GM21390 (cell line): ENCODE results near the gene NINL.
"Not testable (repeated sequence)": the region's sequence is repeated elsewhere in the genome, so short reads cannot be mapped to it uniquely, and the experiment has no call there.

Experiments
- ATAC-seq: cut with Tn5 transposase; IDR thresholded peaks from one replicate; pipeline ENCODE4 v1.9.1; 2021; ENCODE audit not compliant: unreplicated experiment

Gene NINL

DNA sequence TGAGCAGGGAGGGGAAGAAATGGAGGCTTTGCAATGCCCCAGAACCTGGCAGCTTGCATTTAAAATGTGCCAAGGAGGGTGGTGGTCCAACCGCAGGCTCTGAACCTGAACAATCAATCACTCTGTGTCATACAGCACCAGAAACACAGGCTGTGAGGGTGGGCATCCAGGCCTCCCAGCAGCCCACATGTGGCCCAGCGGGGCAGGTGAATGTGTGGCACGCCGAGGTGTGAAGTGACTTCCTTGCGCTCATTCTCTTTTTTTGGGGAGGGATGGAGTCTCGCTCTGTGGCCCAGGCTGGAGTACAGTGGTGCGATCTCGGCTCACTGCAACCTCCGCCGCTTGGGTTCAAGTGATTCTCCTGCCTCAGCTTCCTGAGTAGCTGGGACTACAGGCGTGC lies 97.4 kb downstream of the NINL start:
- no peak for ATAC-seq

DNA sequence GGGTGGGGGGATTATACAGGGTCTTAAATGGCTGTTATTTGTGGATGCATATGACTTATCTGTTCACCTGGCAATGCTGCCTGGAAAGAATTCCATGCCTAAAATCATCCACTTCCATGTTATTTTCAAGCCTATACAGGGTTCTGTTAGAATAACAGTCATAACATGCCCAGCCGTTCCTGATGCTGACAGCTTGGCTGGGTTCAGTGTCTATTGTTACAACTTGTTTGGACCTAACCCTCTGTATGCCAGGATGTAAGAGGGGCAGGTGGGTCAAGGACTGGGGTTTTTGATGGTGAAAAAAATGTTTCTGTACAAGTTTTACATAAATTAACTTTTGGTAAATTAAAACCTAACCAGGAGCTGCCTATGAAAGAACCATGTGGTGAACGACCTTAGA lies 98.0 kb downstream of the NINL start:
- ATAC-seq = no peak

DNA sequence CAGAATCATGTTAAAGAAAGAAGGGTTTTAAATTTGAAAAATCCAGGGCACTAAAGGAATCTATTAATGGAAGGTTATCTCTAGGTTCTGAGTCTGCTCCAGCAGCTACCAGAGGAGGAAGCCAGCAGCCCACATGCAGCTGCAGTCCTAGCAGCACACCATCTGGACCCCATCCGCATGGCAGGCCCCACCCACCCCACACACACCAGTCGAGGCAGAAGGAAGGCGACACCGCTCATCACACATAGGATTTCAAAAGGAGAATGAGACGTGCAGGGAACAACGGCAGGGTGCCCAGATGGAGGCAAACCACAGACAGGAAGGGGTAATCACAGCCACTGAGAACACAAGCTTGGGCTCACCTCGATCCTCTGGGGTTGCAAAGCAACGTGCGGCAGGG lies 99.0 kb downstream of the NINL start:
- no peak for ATAC-seq

DNA sequence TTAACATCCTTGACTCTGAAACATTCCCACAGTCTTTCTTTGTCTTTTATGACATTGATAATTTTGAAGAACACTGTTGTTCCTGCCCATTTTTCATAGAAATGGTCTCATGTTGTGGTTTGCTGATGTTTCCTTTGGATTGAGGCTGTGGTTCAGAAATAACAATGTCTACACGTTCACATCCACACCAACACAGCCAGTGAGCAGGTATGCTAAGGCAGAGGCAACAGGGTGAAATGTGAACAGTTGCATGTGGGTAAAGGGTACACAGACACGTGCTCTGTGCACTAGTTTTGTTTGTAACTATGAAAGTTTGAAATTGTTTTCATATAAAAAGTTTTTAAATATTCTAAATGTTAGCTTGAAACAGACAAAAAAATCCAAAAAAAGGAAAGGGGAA lies 99.5 kb downstream of the NINL start:
- no peak for ATAC-seq

DNA sequence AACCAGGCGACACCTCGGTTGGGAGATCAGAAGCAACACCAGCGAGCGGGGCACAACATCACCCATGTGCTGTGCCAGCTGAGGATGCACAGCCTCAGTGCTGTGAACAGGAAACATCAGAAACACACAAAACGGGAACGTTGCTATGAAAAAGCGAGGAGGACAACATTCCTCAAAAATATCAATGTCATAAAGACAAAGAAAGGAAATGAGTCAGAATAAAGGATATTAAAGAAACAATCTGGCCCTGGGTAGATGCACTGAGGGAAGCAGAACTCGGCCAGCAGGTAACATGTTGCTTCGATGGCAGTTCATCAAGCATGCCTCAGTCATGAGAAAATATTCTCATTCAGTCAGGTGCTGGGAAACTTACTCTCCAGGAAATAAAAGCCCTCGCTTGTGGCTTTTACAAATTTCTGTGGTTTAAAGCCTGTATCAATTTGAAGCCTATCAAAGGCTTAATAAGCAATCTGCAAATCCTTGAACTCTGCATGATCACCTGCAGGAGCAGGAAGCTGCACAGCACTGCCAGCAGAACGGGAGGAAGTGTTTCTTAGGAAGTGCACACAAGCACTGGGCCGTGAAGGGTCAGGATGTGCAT lies 100.3 kb downstream of the NINL start:
- ATAC-seq = no peak

DNA sequence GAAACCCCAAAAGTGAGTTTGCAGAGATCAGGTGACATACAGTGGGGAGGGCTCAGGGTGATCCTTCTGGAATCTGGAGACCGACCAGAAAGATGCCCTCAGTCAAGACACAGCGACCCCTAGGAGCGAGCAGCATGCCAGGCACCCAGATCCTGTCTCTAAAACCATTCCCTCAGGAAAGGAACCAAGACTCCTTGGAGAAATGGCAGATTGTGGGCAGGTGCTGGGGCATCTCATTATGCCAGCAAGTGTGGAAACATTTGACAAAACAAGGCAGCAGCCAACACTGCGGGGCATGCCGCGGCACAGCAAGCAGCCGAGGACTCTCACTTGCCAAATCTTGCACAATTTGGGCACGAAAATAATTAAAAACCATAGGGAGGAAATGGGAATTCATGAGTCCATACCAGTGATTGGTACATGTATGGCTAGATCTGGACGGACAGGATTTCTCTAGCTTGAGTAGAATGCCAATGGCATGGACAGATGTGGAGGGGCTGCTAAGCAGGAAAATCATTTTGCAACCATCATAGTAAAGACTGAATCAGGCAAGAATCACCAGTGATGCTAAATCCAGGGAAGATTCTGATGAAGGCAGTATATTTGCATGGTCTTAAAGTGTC lies 101.0 kb downstream of the NINL start:
- no peak for ATAC-seq

DNA sequence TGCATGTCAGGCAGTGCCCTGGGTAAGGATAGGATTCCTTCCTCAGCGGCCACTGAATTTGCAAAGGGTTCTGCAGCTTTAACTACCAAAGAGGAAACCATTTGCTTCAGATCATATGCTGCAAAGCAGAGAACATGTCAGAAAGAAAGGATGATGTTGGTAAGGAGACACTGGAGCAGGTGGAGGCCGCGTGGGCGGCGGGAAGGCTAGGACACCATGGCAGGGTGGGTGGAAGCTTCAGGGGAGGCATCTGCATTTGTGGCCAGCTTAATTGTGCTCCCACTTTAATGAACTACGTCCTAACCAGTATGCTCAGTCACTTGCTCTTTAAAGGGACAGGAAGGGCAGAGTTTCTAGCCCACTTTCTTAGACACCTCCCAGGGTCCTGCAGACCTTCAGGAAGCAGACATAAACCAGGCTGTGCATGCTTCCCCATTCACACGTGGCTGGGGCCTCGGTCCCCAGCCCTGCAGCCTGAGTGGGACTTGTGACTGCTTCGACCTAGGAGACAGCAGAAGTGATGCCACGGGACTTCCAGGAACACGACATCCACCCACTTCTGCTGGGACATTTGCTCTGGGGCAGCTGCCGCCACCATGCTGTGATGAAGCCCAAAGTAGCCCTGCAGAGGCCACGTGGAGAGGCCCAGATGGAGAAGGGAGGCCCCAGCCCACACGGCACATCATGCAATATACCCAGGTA lies 101.7 kb downstream of the NINL start:
- no peak for ATAC-seq

DNA sequence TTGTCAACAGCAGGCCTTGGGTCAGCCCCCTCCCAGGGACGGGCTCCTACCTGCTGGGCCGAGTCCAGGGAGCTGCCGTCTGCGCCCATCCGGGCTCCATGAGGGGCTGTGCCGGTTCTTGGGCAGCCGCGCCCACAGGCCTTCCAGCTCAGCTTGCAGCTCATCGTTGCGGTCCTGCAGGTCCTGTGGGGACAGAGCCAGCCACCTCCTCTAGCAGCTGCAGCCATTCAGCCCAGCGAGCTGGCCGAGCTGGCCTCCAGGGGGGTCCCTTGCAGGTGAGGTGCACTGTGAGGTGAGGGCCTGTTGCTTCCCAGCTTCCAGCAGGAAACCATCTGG lies 103.4 kb downstream of the NINL start:
- ATAC-seq = no peak

DNA sequence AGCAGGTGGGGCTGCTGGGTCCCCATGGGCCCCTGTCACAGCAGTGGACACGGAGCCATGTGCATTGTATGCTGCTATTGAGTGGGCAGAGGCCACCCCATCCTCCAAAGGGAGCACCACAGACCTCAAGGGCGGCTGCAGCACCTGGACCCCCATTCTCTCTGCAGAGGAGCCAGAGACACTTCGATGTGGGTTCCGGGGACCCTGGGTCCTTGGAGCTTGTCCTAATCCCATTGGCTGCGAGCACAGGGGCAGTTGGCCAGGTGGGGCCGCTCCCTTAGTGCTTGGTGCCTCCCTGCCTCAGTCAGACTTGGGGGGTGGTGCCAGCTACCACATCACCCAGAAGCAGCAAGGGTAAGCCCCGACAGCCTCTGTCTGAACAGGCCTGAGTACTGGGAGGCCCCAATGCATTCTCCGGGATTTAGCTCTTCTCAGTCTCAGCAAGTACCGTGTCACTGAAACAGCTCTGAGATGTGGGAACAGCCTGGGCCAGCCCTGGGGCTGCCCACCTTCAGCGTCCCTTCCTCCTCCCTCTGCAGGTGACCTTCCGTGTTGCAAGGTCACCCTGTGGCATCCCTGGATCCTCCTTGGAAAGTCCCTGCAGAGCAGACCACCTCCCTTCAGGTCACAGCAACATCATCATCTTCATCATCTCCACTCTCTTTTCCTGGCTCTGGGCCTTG lies 104.0 kb downstream of the NINL start:
- no peak for ATAC-seq

DNA sequence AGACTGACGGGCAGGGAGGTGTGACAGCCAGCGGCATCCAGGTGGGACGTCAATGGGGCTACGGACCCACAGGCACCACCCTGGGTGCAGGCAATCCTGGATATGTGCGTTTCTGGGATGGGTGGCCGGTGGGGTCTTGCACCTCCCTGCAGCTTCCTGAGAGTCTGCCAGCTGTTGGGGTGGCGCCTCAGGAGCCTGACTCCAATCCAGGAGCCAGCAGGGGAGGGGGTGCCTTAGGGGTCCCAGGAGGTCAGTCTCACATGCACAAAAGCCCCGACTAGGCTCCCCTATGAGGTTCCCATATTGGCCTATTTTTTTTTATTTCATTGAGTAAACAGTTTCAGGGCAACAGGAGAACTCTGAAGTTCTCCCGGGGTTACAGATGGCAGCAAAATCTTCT lies 104.5 kb downstream of the NINL start:
- no peak for ATAC-seq

DNA sequence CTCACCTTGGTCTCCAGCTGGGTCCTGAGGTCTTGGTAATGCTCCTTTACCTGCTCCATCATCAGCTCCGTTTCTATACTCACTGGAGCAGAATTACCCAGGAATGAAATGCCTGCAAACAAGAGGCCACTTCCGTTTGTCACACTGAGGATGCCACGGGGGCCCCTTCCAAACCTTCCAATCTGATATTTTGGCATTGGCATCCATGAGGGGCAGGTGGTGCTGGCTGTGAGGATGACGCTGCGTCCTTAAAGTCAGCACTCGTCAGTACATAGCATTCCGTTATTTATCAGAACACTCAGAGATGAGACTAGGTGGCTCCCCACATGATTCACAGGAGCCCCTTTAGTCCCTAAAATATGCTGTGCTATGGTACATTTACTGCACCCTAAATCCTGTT lies 105.2 kb downstream of the NINL start:
- ATAC-seq = no peak

DNA sequence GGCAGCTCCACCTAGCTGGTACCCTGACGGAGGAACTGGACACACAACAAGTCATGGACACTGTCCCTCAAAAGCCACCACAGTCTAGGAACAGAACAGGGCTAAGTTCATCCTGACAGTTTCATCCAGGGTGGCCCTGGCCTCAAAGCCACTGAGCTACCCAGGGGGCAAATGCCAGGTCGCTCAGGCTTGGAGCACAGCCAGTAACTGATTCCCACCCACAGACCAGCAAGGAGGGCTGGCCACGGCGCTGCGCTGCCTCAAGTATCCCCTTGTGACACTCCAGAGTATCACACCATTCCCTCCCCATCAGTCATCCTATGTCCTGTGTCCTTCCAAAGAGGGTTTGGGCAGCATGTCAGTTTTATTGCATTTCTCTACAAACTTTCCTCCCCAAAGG lies 105.7 kb downstream of the NINL start:
- ATAC-seq = no peak

DNA sequence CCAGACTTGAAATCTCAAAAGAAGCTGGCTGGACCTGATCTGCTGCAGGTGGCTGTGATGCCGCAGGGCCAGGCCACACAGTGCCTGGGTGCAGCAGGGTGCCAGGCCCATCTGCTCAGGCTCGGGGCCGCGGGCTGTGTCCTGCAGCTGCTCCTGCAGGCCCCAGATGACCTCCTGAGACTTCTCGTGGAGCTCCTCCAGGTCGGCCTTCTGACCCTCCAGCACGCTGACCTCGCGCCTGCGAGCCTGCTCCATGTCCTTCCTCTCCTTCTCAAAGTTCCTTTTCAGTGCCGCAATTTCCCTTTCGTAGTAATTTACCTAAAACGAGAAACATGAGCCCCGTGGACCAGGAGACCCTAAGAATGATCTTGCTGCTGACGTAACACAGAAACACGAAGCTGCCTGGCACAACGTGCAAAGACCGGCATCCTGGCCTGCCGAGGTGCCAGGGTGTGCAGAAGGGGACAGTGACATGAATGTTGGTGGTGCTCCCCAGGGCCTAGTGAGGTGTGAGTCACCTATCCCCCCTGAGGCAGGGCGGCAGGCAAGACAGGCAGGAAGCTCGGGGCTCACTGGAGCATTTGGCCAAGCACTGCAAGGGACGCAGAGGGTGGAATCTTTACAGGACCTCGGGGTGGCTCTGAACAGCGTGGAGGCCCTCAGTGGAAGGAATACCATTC lies 106.3 kb downstream of the NINL start:
- ATAC-seq = no peak

DNA sequence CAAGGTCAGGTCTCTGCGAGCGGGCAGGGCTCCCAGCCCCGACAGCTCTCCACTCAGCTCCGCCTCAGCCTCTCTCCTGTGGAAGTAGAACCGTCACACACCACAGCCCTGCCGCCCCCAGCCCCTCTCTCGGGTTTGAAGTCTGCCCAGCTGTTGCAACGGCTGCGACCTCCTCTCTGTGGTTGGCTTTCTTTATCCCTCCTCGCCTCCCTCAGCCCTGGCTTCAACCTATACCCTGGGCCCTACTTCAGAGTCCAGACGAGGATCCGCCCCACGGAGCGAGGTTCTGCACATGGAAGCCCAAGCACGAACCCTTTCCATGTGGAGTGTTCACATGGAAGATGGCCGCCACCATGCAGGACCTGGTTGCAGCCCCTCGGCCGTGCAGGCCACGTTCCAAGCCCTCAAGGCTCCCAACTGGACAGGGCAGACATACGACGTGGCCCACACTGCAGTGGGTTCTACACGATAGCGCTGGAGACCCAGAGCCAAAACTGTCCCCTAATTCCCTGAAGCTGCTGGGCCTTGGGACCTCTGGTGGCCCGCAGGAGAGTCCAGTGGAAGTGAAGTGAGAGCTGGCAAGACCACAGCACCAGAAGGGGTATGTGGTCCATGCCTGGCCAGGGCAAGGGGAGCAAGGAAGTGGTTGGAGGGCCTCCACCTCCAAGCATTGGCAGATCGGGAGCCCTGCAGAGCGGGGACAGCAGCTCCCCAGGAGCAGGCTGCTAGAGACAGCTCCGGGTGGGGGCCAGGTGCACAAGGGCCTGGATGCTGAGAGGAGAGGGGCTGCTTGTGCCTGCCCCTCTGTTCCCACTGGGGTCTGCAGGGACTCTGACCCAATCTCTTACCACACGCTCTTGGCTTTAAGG lies 108.1 kb downstream of the NINL start:
- ATAC-seq = no peak

DNA sequence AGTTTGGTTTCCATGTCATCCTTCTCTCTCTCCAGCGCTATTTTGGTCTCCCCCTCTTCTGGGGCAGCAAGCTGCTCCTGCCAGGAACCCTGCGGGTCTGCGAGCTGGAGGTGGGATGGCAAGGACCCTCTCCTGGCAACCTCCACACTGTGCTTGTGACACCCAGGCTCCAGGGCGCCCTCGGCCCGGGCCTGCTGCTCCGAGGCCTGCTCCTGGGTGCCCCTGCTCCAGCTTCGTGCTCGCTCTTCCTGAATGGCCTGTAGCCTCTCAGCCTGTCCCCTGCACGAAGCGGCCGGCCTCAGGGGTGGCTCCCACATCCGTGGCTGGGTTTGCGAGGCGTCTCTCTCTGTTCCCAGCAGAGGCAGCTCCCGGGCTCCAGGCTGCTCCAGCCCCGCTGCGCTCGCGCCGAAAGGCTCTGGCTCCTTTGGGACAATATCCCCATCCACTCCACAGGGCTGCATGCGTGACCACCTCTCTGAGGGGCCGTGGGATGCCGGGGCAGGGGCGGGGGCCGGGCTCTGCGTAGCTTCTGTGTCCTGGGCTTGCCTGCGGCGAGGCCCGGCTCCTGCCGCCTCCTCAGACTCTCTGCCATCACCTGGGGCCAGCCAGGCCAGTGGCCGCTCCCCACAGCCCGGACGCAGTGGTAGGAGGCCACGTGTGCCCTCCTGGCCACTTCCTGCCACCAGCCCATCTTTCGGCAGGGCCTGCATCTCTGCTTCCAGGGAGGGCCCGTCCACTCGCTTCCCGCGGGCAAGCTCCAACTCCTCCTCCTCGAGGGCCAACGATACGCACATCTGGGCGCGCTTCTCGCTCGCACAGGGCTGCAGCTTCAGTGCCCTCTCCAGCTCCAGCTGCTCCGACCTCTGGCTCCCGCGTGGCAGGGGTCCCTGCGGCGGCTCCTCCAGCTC lies 109.0 kb downstream of the NINL start:
- ATAC-seq = no peak

DNA sequence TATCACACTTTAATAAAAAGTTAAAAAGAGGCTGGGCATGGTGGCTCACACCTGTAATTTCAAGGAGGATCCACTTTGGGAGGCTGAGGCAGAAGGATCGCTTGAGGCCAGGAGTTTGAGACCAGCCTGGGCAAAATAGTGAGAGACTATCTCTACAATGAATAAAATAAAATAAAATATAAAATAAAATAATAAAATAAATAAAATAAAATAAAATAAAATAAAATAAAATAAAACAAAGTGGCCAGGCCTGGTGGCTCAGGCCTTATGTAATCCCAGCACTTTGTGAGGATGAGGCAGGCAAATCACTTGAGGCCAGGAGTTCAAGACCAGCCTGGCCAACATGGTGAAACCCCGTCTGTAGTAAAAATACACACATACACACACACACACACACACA lies 112.0 kb downstream of the NINL start:
- ATAC-seq = not testable (repeated sequence)

DNA sequence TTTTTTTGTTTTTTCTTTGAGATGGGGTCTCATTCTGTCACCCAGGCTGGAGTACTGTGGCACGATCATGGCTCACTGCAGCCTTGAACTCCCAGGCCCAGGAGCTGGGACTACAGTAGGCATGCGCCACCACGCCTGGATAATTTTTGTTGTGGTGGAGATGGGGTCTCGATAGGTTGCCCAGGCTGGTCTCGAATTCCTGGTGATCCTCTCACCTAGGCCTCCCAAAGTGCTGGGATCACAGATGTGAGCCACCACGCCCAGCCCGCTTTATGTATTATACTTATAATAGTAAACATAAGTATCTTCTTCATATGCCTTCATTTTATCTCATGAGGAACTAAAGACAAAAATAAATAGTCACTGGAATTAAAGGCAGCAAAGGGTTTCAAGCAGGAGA lies 114.3 kb downstream of the NINL start:
- no peak for ATAC-seq

DNA sequence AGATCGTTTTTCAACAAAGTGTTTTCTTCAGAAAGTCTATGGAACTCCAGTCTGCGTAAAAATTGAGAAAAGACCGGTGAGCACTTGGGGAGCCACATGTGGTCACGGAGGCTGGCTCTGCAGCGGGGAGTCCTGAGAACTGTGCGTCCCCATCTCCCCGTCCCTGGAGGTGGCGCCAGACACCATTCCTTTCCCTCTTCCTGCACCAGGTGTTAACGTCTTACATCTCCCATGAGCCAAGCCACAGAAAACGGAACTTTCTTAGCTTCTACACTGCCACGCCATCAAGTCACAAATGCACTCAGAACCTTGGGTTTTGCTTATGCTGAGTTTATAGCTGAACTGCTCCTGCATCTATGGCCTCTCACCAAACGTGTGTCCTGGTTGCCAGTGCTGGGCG lies 115.3 kb downstream of the NINL start:
- ATAC-seq = no peak

DNA sequence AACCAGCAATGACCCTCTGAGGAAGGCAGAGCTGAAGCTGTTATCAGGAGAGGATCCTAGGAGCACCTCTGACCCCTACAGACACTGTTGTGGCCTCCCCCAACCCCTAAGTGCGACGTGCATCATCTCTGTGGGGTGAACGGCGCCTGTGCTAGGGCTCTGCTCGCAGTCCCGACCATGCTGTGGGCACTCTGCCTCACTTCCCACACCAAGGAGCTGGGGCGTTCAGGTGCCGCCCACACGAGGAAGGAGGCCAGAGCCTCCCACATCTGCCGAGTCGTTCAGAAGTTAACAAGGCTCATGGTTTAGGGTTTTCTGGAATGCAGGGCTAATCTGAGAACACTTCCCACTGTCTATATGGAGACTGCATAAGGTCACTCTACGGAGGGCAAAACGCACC lies 115.8 kb downstream of the NINL start:
- ATAC-seq = no peak
